H1 (cell line): ENCODE results near the gene MAML3. TPM values are rescaled to one million over a fixed set of nuclear protein-coding genes. Genes with fewer than 3 reads are reported as not detected.

Source experiments
- CTCF ChIA-PET: fragments of 300-600 bp; sonication (Branson Sonifier 250); formaldehyde crosslinking; loops from one replicate; lab custom pipeline; 2021; ENCODE audit not compliant: partially characterized antibody; lab: Charles Lee
- POLR2A ChIA-PET: fragments of 300-600 bp; sonication (Branson Sonifier 250); formaldehyde crosslinking; loops from one replicate; lab custom pipeline; 2021; ENCODE audit warnings: inconsistent platforms; ENCODE audit not compliant: partially characterized antibody; lab: Charles Lee
- DNase-seq, 2 experiments: peaks; one replicate each; pipeline versions ENCODE4 v3.0.0 to v3.0.0-alpha.2; 2010 to 2022; ENCODE audit warnings: low spot score in 2 of 2, low read depth in 1 of 2, mixed read lengths in 1 of 2
- FAIRE-seq: peaks from 2 replicates; lab custom pipeline; 2011; peaks lifted over from hg19 to GRCh38; lab: Jason Lieb, UNC
- H2AFZ ChIP-seq: 2 replicates; pipeline ENCODE4 v1.8.1; 2012; ENCODE audit warnings: low read length, inconsistent platforms
- H2AK5ac ChIP-seq: 2 replicates; pipeline ENCODE4 v1.6.1; 2013; ENCODE audit warnings: low read depth, low read length
- H2BK120ac ChIP-seq: replicated peaks from 2 replicates; pipeline ENCODE3; 2013; ENCODE audit warnings: low read depth, low read length, inconsistent platforms
- H2BK12ac ChIP-seq: 2 replicates; pipeline ENCODE4 v1.6.1; 2013; ENCODE audit warnings: low read depth, low read length
- H2BK15ac ChIP-seq: 2 replicates; pipeline ENCODE4 v1.6.1; 2013; ENCODE audit warnings: low read length
- H2BK20ac ChIP-seq: 2 replicates; pipeline ENCODE4 v1.6.1; 2013; ENCODE audit warnings: low read length
- H2BK5ac ChIP-seq: 2 replicates; pipeline ENCODE4 v1.6.1; 2013; ENCODE audit warnings: low read depth, low read length
- H3K14ac ChIP-seq: 2 replicates; pipeline ENCODE4 v1.6.1; 2013; ENCODE audit warnings: inconsistent platforms; ENCODE audit not compliant: insufficient read length
- H3K18ac ChIP-seq: 2 replicates; pipeline ENCODE4 v1.6.1; 2013; ENCODE audit warnings: low read length; ENCODE audit errors: extremely low read depth
- H3K23ac ChIP-seq: 2 replicates; pipeline ENCODE4 v1.6.1; 2013; ENCODE audit warnings: inconsistent platforms; ENCODE audit not compliant: insufficient read length
- H3K23me2 ChIP-seq: 2 replicates; pipeline ENCODE4 v1.6.1; 2013; ENCODE audit warnings: low read depth, low read length
- H3K27ac ChIP-seq: 2 replicates; pipeline ENCODE4 v1.6.1; 2011; ENCODE audit warnings: low read depth, low read length, inconsistent platforms
- H3K27me3 ChIP-seq, 4 experiments: replicated peaks in 1 of 4; 1 replicate in 1 of 4; 2 replicates in 3 of 4; pipeline versions ENCODE4 v1.6.1 to v1.8.1; 2011 to 2013; ENCODE audit warnings: low read length in 3 of 4, mild to moderate bottlenecking in 3 of 4, inconsistent platforms in 2 of 4, mixed read lengths in 2 of 4, moderate library complexity in 1 of 4; ENCODE audit not compliant: control insufficient read depth in 3 of 4, insufficient read depth in 3 of 4; ENCODE audit errors: extremely low read depth in 1 of 4
- H3K36me3 ChIP-seq, 4 experiments: 2 replicates each; pipeline versions ENCODE4 v1.6.1 to v1.8.1; 2011 to 2013; ENCODE audit warnings: mild to moderate bottlenecking in 4 of 4, low read length in 3 of 4, moderate library complexity in 2 of 4, control low read depth in 1 of 4, inconsistent platforms in 1 of 4; ENCODE audit not compliant: insufficient read depth in 4 of 4, control insufficient read depth in 2 of 4
- H3K4ac ChIP-seq: replicated peaks from 2 replicates; pipeline ENCODE3; 2013; ENCODE audit warnings: low read length, low read depth, mixed read lengths, inconsistent platforms; ENCODE audit not compliant: insufficient read length
- H3K4me1 ChIP-seq, 4 experiments: replicated peaks in 1 of 4; 1 replicate in 1 of 4; 2 replicates in 3 of 4; pipeline versions ENCODE4 v1.6.1 to v1.8.1; 2011 to 2013; ENCODE audit warnings: low read length in 3 of 4, inconsistent platforms in 2 of 4, mixed read lengths in 1 of 4; ENCODE audit not compliant: insufficient read depth in 4 of 4, control insufficient read depth in 3 of 4
- H3K4me2 ChIP-seq, 2 experiments: 2 replicates each; pipeline versions ENCODE4 v1.6.1 to v1.8.1; 2011 to 2013; ENCODE audit warnings: low read depth in 2 of 2, low read length in 2 of 2, control low read depth in 1 of 2, inconsistent platforms in 1 of 2, mild to moderate bottlenecking in 1 of 2; ENCODE audit not compliant: insufficient read depth in 1 of 2
- H3K4me3 ChIP-seq, 4 experiments: fragments of 200-600, 300-600 bp in 1 of 4; sonication (generic), shearing (Covaris generic), sonication (Bioruptor Twin) in 1 of 4; 2 replicates each; pipeline versions ENCODE4 v1.5.1 to v1.8.1; 2011 to 2016; ENCODE audit warnings: low read length in 4 of 4, low read depth in 3 of 4, control low read depth in 2 of 4, inconsistent platforms in 2 of 4, mild to moderate bottlenecking in 2 of 4, mixed read lengths in 1 of 4, moderate library complexity in 1 of 4; ENCODE audit not compliant: insufficient read depth in 2 of 4; ENCODE audit errors: extremely low read depth in 1 of 4
- H3K56ac ChIP-seq: replicated peaks from 2 replicates; pipeline ENCODE3; 2013; ENCODE audit warnings: low read depth, mild to moderate bottlenecking, mixed read lengths, low read length, inconsistent platforms; ENCODE audit not compliant: insufficient read length
- H3K79me1 ChIP-seq: 2 replicates; pipeline ENCODE4 v1.6.1; 2013; ENCODE audit warnings: low read depth, low read length, control low read depth
- H3K79me2 ChIP-seq, 2 experiments: 2 replicates each; pipeline versions ENCODE4 v1.6.1 to v1.8.1; 2012 to 2013; ENCODE audit warnings: low read length in 2 of 2, mild to moderate bottlenecking in 2 of 2, inconsistent platforms in 1 of 2; ENCODE audit not compliant: insufficient read depth in 2 of 2, control insufficient read depth in 1 of 2
- H3K9ac ChIP-seq, 4 experiments: replicated peaks in 1 of 4; 1 replicate in 1 of 4; 2 replicates in 3 of 4; pipeline versions ENCODE4 v1.6.1 to v1.8.1; 2011 to 2013; ENCODE audit warnings: low read depth in 3 of 4, low read length in 3 of 4, control low read depth in 2 of 4, mild to moderate bottlenecking in 2 of 4, moderate library complexity in 2 of 4, inconsistent platforms in 1 of 4; ENCODE audit errors: extremely low read depth in 1 of 4
- H3K9me3 ChIP-seq, 2 experiments: 2 replicates each; pipeline versions ENCODE4 v1.6.1 to v1.8.1; 2012 to 2013; ENCODE audit warnings: mild to moderate bottlenecking in 2 of 2, moderate library complexity in 2 of 2, control low read depth in 1 of 2, inconsistent platforms in 1 of 2, low read depth in 1 of 2, low read length in 1 of 2, mixed read lengths in 1 of 2; ENCODE audit not compliant: insufficient read depth in 2 of 2
- H4K20me1 ChIP-seq, 2 experiments: replicated peaks in 1 of 2; 2 replicates each; pipeline versions ENCODE3 to v1.8.1; 2011 to 2013; ENCODE audit warnings: inconsistent platforms in 2 of 2, low read length in 2 of 2, mild to moderate bottlenecking in 1 of 2; ENCODE audit not compliant: insufficient read depth in 2 of 2, control insufficient read depth in 1 of 2
- H4K5ac ChIP-seq: 2 replicates; pipeline ENCODE4 v1.6.1; 2013; ENCODE audit warnings: low read length, low read depth, mixed read lengths, inconsistent platforms; ENCODE audit not compliant: insufficient read length
- H4K8ac ChIP-seq: 2 replicates; pipeline ENCODE4 v1.8.0; 2013; ENCODE audit warnings: mild to moderate bottlenecking, moderate library complexity, low read length, inconsistent platforms; ENCODE audit not compliant: insufficient read depth; ENCODE audit errors: extremely low read depth
- H4K91ac ChIP-seq: replicated peaks from 2 replicates; pipeline ENCODE3; 2013; ENCODE audit warnings: low read length, mixed read lengths, inconsistent platforms; ENCODE audit not compliant: insufficient read length
- CEBPB ChIP-seq: IDR thresholded peaks from 2 replicates; pipeline ENCODE4 v1.6.1; 2012; ENCODE audit warnings: low read depth, low read length
- JUND ChIP-seq: IDR thresholded peaks from 2 replicates; pipeline ENCODE4 v1.6.1; 2011; ENCODE audit warnings: mild to moderate bottlenecking, improper control_type of control experiment, low read length
- SIX5 ChIP-seq: IDR thresholded peaks from 2 replicates; pipeline ENCODE4 v1.6.1; 2011; ENCODE audit warnings: mild to moderate bottlenecking, low read depth, low read length
- ZNF274 ChIP-seq: IDR thresholded peaks from 2 replicates; pipeline ENCODE4 v1.7.0; 2012; ENCODE audit warnings: low read length, borderline replicate concordance; ENCODE audit errors: extremely low read depth
- WGBS, 2 experiments: shearing (Covaris generic) in 1 of 2; methylation state at CpG; one replicate each; pipeline versions ENCODE4 v1.1.6 to v1.1.7; 2013 to 2015; ENCODE audit warnings: low lambda C conversion rate in 2 of 2, mixed read lengths in 2 of 2, inconsistent platforms in 1 of 2, low coverage in 1 of 2, missing lambda C conversion rate in 1 of 2; ENCODE audit not compliant: insufficient replicate concordance in 2 of 2, insufficient coverage in 1 of 2, insufficient read length in 1 of 2; ENCODE audit errors: extremely low coverage in 1 of 2, missing lambda C conversion rate in 1 of 2; 5-methylcytosine and 5-hydroxymethylcytosine counted together
- polyA plus RNA-seq, 7 experiments: library from polyadenylated mRNA; depleted of rRNA in 3 of 7; stranded (reverse) in 5 of 7; unstranded in 2 of 7; fragments of >200 nt in 5 of 7; fragments of 200-250 nt in 2 of 7; gene quantifications; 1 replicate in 5 of 7; 2 replicates in 1 of 7; 4 replicates in 1 of 7; pipeline versions ENCODE4 v1.2.1 to v1.2.3, GENCODE V29; 2011 to 2013; ENCODE audit warnings: missing spikeins in 2 of 7, mixed read lengths in 2 of 7
- total RNA-seq: library from RNA; stranded (reverse); fragmentation: NEBNext Ultra II Directional; extraction: Animal tissue kit (Norgen Biotek cat#: 25700); gene quantifications from 2 replicates; pipeline ENCODE4 v1.2.1, GENCODE V29; 2021

Gene MAML3
- total and polyA plus RNA-seq, 2 of the 8 experiments (the other 6 are each of a cell fraction or from before 2014, with no cell fraction given), result 2.1 to 5.7 TPM

DNA sequence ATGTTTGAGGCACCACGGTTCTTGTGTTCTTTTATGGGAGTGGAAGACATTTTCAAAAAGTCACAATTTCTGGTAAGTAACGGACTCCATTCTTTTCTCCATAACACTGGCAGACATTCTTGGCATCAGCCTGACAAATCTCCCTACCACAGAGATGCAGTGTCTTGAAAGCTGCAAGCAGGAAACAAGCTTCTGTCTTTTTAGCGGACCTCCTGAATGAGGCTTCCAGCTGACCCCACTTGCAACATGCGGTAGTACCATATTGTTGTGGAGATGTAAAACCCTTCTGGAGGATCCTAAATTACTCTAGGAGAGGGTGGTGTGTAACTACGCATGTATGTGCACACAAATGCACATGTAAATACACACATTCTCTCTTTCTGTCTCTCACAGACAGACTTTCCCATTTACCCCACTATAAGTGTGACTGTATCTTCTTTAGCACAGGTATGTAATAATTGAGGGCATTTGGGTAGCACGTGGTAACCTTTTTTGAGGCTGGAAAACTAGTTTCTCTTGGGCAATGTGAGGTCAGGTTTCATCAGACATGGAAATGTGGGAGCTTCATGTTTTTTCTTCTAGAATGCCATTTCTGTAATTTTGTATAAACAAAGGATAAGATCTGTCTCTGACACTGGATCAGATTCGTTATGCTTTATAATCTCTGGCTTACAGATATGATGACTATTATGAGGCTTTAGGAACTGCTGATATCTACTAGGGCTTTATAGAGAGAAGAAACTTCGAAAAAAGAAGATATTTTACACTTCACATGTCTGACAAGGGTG, 358.3 kb downstream of the MAML3 start:
- Histone ChIP-seq H2BK5ac (no peak overlapping the region), H2AFZ (no peak overlapping the region), H3K4me1 (peaks cover 0 to 4% (median 1%) of the 10 kb centered on the region in 4 experiments; a peak in 1 of 7 replicates), H3K79me1 (no peaks in the 10 kb centered on the region), H3K36me3 (no peaks in the 10 kb centered on the region), H3K9ac (no peak overlapping the region), H4K91ac (no peak overlapping the region), H3K27me3 (no peaks in the 10 kb centered on the region), H2BK120ac (no peak overlapping the region), H2AK5ac (no peak overlapping the region; the same call in 1 of the 2 replicates), H3K4me3 (no peak overlapping the region), H3K4me2 (no peak overlapping the region), H3K23ac (no peak overlapping the region), H3K79me2 (no peaks in the 10 kb centered on the region), H3K4ac (no peak overlapping the region), H3K23me2 (no peaks in the 10 kb centered on the region), H4K20me1 (no peaks in the 10 kb centered on the region), H4K8ac (no peak overlapping the region), H2BK15ac (no peak overlapping the region), H3K27ac (no peak overlapping the region), H3K56ac (no peak overlapping the region), H3K9me3 (no peaks in the 10 kb centered on the region; a peak in 1 of 4 replicates), H4K5ac (no peak overlapping the region), H3K18ac (no peak overlapping the region), H2BK12ac (no peak overlapping the region), H3K14ac (no peak overlapping the region), H2BK20ac (no peak overlapping the region)
- TF ChIP-seq ZNF274 (no peak), JUND (no peak), CEBPB (no peak), SIX5 (no peak)
- DNase-seq (no peak), FAIRE-seq (peak; percentile 28)
- CTCF ChIA-PET, result interaction anchor here (2.0 kb wide), 1 partner anchor 13 kb away, joined by 5 read pairs; no protein-coding TSS in a partner anchor
- WGBS, 2 experiments, result 85% methylated on average over 8 of the region's 8 CpGs; no CpG with 5 or more reads in 1 of the 2 experiments
- POLR2A ChIA-PET, result interaction anchor here (1.0 kb wide), 1 partner anchor 8 kb away, joined by 3 read pairs; no protein-coding TSS in a partner anchor
